ENCODE measurements around the gene PXDN.

The PXDN gene

GRCh38 chr2:1772471-1773267 lies 28.4 kb upstream of the PXDN start (continued):
- no peak for TF ChIP-seq REST (tag by site-specific recombination; IDR thresholded peaks at IDR 0.05)

- no peak overlapping the region for H3K4me3 ChIP-seq (ENCODE audit: low read depth, low read length)
- H3K36me3 ChIP-seq (ENCODE audit: control insufficient read depth in 2 of 2, insufficient read depth in 1 of 2, low read length in 2 of 2), result no peaks in the 10 kb centered on the region
- no peaks in the 10 kb centered on the region for H3K9me3 ChIP-seq (ENCODE audit: control insufficient read depth, insufficient read depth, low read depth, low read length)
- CTCF ChIA-PET, result interaction anchor here (0.5 to 1.2 kb wide), 2 partner anchors 36 to 480 kb away, joined by 3 to 4 read pairs; no protein-coding TSS in a partner anchor
- TF ChIP-seq ZNF350 (tag by site-specific recombination; IDR thresholded peaks at IDR 0.05) (no peak), ZNF510 (tag by site-specific recombination; IDR thresholded peaks at IDR 0.05; ENCODE audit: insufficient replicate concordance) (no peak), ZBTB21 (tag by site-specific recombination; IDR thresholded peaks at IDR 0.05) (no peak), ZNF23 (tag by site-specific recombination; IDR thresholded peaks at IDR 0.05; ENCODE audit: borderline replicate concordance) (no peak), WT1 (tag by site-specific recombination; IDR thresholded peaks at IDR 0.05) (no peak), ZNF324 (tag by site-specific recombination; IDR thresholded peaks at IDR 0.05) (no peak), TCF7L2 (IDR thresholded peaks at IDR 0.05; ENCODE audit: borderline replicate concordance, low read depth, low read length) (no peak), HOXA7 (CRISPR knock-in tag; IDR thresholded peaks at IDR 0.05; ENCODE audit: borderline replicate concordance) (no peak), PRDM2 (tag by site-specific recombination; IDR thresholded peaks at IDR 0.05; ENCODE audit: borderline replicate concordance) (no peak), ZNF169 (tag by site-specific recombination; IDR thresholded peaks at IDR 0.05) (no peak), ZNF701 (tag by site-specific recombination; IDR thresholded peaks at IDR 0.05) (no peak)
- H3K27ac ChIP-seq (ENCODE audit: extremely low read depth, low read depth, low read length), result no peak overlapping the region
- H3K4me1 ChIP-seq (ENCODE audit: control insufficient read depth, insufficient read depth, low read length), result no peaks in the 10 kb centered on the region
- POLR2A ChIA-PET, result no interaction called here
These were observed 27.4 kb upstream of the PXDN start for GRCh38 chr2:1771626-1772280.

Measured in HEK293 (cell line).